ENCODE data around the gene LSMEM2. TPM values are rescaled to one million over a fixed set of nuclear protein-coding genes. Genes with fewer than 3 reads are reported as not detected.
"Not testable (repeated sequence)": the region's sequence is repeated elsewhere in the genome, so short reads cannot be mapped to it uniquely, and the experiment has no call there.

Gene LSMEM2
- polyA plus RNA-seq, 1 donor (not counting 4 experiments of a cell fraction or from before 2014, with no cell fraction given): not detected

DNA sequence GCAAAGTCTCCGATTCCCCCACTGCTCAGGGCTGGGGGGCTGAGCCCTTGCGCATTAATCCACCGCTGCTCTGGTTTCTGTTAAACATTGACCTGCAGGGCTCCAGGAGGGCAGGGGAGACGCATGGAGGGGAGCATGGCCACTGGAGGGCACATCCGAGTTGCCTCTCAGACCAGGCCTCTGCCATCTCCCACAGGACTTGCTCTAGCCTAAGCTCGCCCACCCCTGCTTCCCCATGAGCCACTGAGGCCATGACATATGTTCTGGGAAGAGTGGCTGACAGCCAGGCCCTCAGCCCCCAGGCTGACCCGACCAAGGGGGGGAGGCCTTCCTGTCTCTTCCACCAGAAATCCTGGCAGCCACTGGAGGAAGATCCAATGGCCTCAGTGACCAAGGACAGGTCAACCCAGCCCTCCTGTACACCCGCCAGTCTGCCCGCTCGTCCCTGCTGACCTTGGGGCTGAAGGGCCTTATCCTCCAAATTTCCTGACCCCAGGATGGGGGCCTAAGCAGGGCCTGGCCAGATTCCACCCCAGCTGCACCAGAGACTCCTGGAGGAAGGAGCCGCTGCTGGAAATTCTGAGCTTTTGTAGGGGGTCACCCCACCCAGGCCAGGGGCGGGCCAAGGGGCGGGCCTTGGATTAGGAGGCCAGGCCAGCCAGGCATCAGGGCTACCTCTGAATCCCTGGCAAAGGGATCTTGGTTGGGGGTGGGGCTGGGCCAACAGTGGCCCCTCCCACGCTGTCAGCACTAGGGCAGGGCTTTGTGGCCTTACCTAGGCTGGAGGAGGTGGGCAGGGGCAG lies 24.3 kb downstream of the LSMEM2 start, which contains the start of gene HYAL1:
TSS of gene HYAL1 (minus strand) at position 562 of the 803 bp plus-strand sequence. CDS start 618 bp downstream, outside the sequence.
- Histone ChIP-seq H3K27ac (ENCODE audit: control insufficient read depth, insufficient read depth, low read length) (peak within 1 kb of the TSS; percentile 60), H3K9ac (ENCODE audit: control insufficient read depth, extremely low read depth, insufficient read depth, low read length) (peak within 1 kb of the TSS; percentile 41), H3K9me1 (ENCODE audit: control insufficient read depth, extremely low read depth, insufficient read depth, low read length) (peaks cover 3% of the 10 kb centered on the region), H3K79me2 (ENCODE audit: control insufficient read depth, insufficient read depth, low read length) (peaks cover 8% of the 10 kb centered on the region), H3K27me3 (ENCODE audit: control insufficient read depth, extremely low read depth, insufficient read depth, low read length) (no peaks in the 10 kb centered on the region), H2AFZ (ENCODE audit: control insufficient read depth, low read length) (no peak within 1 kb of the TSS), H3K4me2 (ENCODE audit: control insufficient read depth, extremely low read depth, insufficient read depth, low read depth, low read length) (peak within 1 kb of the TSS; percentile 37), H3K36me3 (ENCODE audit: control insufficient read depth in 2 of 2, extremely low read depth in 1 of 2, insufficient read depth in 2 of 2, low read length in 2 of 2) (no peaks in the 10 kb centered on the region), H4K20me1 (ENCODE audit: control insufficient read depth, extremely low read depth, insufficient read depth, low read length) (no peaks in the 10 kb centered on the region), H3K9me3 (ENCODE audit: control insufficient read depth, low read depth, low read length) (no peaks in the 10 kb centered on the region), H3K4me1 (ENCODE audit: control insufficient read depth, extremely low read depth, insufficient read depth, low read length) (peaks cover 36% of the 10 kb centered on the region), H3K4me3 (ENCODE audit: control insufficient read depth in 2 of 3, extremely low read depth in 1 of 3, insufficient read depth in 2 of 3, low read depth in 1 of 3, low read length in 3 of 3) (peak within 1 kb of the TSS in 2 of 3 experiments; percentile 11 to 14)
- no peak for DNase-seq (ENCODE audit: low read depth, low spot score)
- TF ChIP-seq, protein P1, sequence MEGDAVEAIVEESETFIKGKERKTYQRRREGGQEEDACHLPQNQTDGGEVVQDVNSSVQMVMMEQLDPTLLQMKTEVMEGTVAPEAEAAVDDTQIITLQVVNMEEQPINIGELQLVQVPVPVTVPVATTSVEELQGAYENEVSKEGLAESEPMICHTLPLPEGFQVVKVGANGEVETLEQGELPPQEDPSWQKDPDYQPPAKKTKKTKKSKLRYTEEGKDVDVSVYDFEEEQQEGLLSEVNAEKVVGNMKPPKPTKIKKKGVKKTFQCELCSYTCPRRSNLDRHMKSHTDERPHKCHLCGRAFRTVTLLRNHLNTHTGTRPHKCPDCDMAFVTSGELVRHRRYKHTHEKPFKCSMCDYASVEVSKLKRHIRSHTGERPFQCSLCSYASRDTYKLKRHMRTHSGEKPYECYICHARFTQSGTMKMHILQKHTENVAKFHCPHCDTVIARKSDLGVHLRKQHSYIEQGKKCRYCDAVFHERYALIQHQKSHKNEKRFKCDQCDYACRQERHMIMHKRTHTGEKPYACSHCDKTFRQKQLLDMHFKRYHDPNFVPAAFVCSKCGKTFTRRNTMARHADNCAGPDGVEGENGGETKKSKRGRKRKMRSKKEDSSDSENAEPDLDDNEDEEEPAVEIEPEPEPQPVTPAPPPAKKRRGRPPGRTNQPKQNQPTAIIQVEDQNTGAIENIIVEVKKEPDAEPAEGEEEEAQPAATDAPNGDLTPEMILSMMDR (optimal IDR thresholded peaks at IDR 0.05 in 1 of 3, IDR thresholded peaks at IDR 0.05 in 1 of 3, conservative IDR thresholded peaks at IDR 0.05 in 1 of 3; ENCODE audit: extremely low read depth in 1 of 3, insufficient read depth in 2 of 3, low read length in 3 of 3): peak in 2 of 3 experiments; percentile 12 to 26
- TF ChIP-seq EZH2 (IDR thresholded peaks at IDR 0.05; ENCODE audit: low read length): no peak
- dilution Hi-C loops (cut with MboI; ENCODE audit: extremely low pct_ligation_motif_present, low sequenced_read_pairs): no loop called here
- peak; percentile 13 for FAIRE-seq

DNA sequence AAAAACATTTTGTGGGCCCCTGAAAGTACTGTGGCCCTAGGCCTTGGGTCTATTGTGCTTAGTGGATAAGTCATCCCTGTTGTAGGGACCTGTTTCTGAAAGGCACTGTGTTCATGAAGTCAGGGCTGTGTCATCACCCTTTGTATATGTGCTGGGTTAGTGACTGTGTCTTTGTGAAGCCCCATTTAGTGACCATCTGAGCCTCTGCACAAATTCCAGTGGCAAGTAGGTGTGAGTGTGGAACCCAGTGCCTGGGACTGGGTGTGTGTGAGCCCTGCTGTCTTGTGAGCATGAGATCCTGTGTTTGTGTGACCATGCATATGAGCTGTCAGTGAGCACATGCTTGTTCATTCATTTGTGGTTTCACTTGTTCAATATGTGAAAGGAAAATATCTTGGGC lies 25.7 kb downstream of the LSMEM2 start:
- dilution Hi-C loops (cut with MboI; ENCODE audit: extremely low pct_ligation_motif_present, low sequenced_read_pairs): no loop called here
- Histone ChIP-seq H3K27ac (ENCODE audit: control insufficient read depth, insufficient read depth, low read length) (peak overlapping the region; percentile 73), H2AFZ (ENCODE audit: control insufficient read depth, low read length) (no peak overlapping the region), H3K36me3 (ENCODE audit: control insufficient read depth in 2 of 2, extremely low read depth in 1 of 2, insufficient read depth in 2 of 2, low read length in 2 of 2) (no peaks in the 10 kb centered on the region), H3K4me2 (ENCODE audit: control insufficient read depth, extremely low read depth, insufficient read depth, low read depth, low read length) (no peak overlapping the region), H3K9me3 (ENCODE audit: control insufficient read depth, low read depth, low read length) (no peaks in the 10 kb centered on the region), H3K4me1 (ENCODE audit: control insufficient read depth, extremely low read depth, insufficient read depth, low read length) (peaks cover 33% of the 10 kb centered on the region), H3K27me3 (ENCODE audit: control insufficient read depth, extremely low read depth, insufficient read depth, low read length) (no peaks in the 10 kb centered on the region), H3K9ac (ENCODE audit: control insufficient read depth, extremely low read depth, insufficient read depth, low read length) (peak overlapping the region; percentile 1), H3K4me3 (ENCODE audit: control insufficient read depth in 2 of 3, extremely low read depth in 1 of 3, insufficient read depth in 2 of 3, low read depth in 1 of 3, low read length in 3 of 3) (no peak overlapping the region), H3K79me2 (ENCODE audit: control insufficient read depth, insufficient read depth, low read length) (peaks cover 3% of the 10 kb centered on the region), H4K20me1 (ENCODE audit: control insufficient read depth, extremely low read depth, insufficient read depth, low read length) (no peaks in the 10 kb centered on the region), H3K9me1 (ENCODE audit: control insufficient read depth, extremely low read depth, insufficient read depth, low read length) (peaks cover 2% of the 10 kb centered on the region)
- DNase-seq (ENCODE audit: low read depth, low spot score) (no peak), FAIRE-seq (peak; percentile 79)
- TF ChIP-seq, protein P1 (optimal IDR thresholded peaks at IDR 0.05 in 1 of 3, IDR thresholded peaks at IDR 0.05 in 1 of 3, conservative IDR thresholded peaks at IDR 0.05 in 1 of 3; ENCODE audit: extremely low read depth in 1 of 3, insufficient read depth in 2 of 3, low read length in 3 of 3): no peak
- TF ChIP-seq EZH2 (IDR thresholded peaks at IDR 0.05; ENCODE audit: low read length): no peak

DNA sequence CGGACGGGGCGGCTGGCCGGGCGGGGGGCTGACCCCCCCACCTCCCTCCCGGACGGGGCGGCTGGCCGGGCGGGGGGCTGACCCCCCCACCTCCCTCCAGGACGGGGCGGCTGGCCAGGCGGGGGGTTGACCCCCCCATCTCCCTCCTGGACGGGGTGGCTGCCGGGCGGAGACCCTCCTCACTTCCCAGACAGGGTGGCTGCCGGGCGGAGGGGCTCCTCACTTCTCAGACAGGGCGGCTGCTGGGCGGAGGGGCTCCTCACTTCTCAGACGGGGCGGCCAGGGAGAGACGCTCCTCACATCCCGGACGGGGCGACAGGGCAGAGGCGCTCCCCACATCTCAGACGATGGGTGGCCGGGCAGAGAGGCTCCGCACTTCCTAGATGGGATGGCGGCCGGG lies 33.2 kb downstream of the LSMEM2 start:
- H3K27ac ChIP-seq (ENCODE audit: control insufficient read depth, insufficient read depth, low read length); H2AFZ ChIP-seq (ENCODE audit: control insufficient read depth, low read length); H3K9me1 ChIP-seq (ENCODE audit: control insufficient read depth, extremely low read depth, insufficient read depth, low read length); H3K4me2 ChIP-seq (ENCODE audit: control insufficient read depth, extremely low read depth, insufficient read depth, low read depth, low read length); FAIRE-seq; DNase-seq (ENCODE audit: low read depth, low spot score); H3K79me2 ChIP-seq (ENCODE audit: control insufficient read depth, insufficient read depth, low read length); H4K20me1 ChIP-seq (ENCODE audit: control insufficient read depth, extremely low read depth, insufficient read depth, low read length); H3K36me3 ChIP-seq (ENCODE audit: control insufficient read depth in 2 of 2, extremely low read depth in 1 of 2, insufficient read depth in 2 of 2, low read length in 2 of 2); H3K9me3 ChIP-seq (ENCODE audit: control insufficient read depth, low read depth, low read length); dilution Hi-C loops (cut with MboI; ENCODE audit: extremely low pct_ligation_motif_present, low sequenced_read_pairs); H3K27me3 ChIP-seq (ENCODE audit: control insufficient read depth, extremely low read depth, insufficient read depth, low read length): not testable (repeated sequence)
- peak overlapping the region; percentile 56 for H3K9ac ChIP-seq (ENCODE audit: control insufficient read depth, extremely low read depth, insufficient read depth, low read length)
- peaks cover 24% of the 10 kb centered on the region for H3K4me1 ChIP-seq (ENCODE audit: control insufficient read depth, extremely low read depth, insufficient read depth, low read length)
- H3K4me3 ChIP-seq (ENCODE audit: control insufficient read depth in 2 of 3, extremely low read depth in 1 of 3, insufficient read depth in 2 of 3, low read depth in 1 of 3, low read length in 3 of 3): peak overlapping the region in 1 of 3 experiments; percentile 41

Data from keratinocyte (primary cell).